Activated naive CD8-positive, alpha-beta T cell treated with anti-CD3 and anti-CD28 coated beads, Interleukin-2, amount 50 U/mL, for 24 hours (primary cell): ENCODE results near the gene LAMTOR5.

ENCODE experiments used
- ATAC-seq: fragments of 150-1000 bp; cut with Tn5 transposase; one replicate; pipeline ENCODE4 v1.10.0; 2021
- DNase-seq: peaks from one replicate; pipeline ENCODE4 v3.0.0; 2021
- H3K27ac Mint-ChIP-seq: one replicate; pipeline ENCODE4 v1.8.0; 2021; ENCODE audit warnings: mild to moderate bottlenecking, mixed read lengths
- H3K27me3 Mint-ChIP-seq: one replicate; pipeline ENCODE4 v1.8.0; 2021; ENCODE audit warnings: mixed read lengths
- H3K36me3 Mint-ChIP-seq: one replicate; pipeline ENCODE4 v1.8.0; 2021; ENCODE audit warnings: low read depth, mixed read lengths
- H3K4me1 Mint-ChIP-seq: one replicate; pipeline ENCODE4 v1.8.0; 2021; ENCODE audit warnings: mixed read lengths
- H3K4me3 Mint-ChIP-seq: one replicate; pipeline ENCODE4 v1.8.0; 2021; ENCODE audit warnings: mild to moderate bottlenecking, moderate library complexity, mixed read lengths
- H3K9me3 Mint-ChIP-seq: one replicate; pipeline ENCODE4 v1.8.0; 2021; ENCODE audit warnings: mixed read lengths

Gene LAMTOR5

GRCh38 chr1:110387048-110387754, 20.3 kb downstream of the LAMTOR5 start:
- Mint-ChIP-seq H3K4me3 (no peak overlapping the region), H3K9me3 (no peaks in the 10 kb centered on the region), H3K36me3 (no peaks in the 10 kb centered on the region), H3K27ac (no peak overlapping the region), H3K27me3 (no peaks in the 10 kb centered on the region), H3K4me1 (peaks cover 19% of the 10 kb centered on the region)
- ATAC-seq (no peak), DNase-seq (no peak)

- no peak for DNase-seq
- Mint-ChIP-seq H3K9me3 (no peaks in the 10 kb centered on the region), H3K27ac (no peak overlapping the region), H3K4me3 (no peak overlapping the region), H3K27me3 (no peaks in the 10 kb centered on the region), H3K36me3 (peaks cover 1% of the 10 kb centered on the region), H3K4me1 (peaks cover 19% of the 10 kb centered on the region)
- no peak for ATAC-seq
Measured at GRCh38 chr1:110385369-110385768, 22.1 kb downstream of the LAMTOR5 start.

DNA sequence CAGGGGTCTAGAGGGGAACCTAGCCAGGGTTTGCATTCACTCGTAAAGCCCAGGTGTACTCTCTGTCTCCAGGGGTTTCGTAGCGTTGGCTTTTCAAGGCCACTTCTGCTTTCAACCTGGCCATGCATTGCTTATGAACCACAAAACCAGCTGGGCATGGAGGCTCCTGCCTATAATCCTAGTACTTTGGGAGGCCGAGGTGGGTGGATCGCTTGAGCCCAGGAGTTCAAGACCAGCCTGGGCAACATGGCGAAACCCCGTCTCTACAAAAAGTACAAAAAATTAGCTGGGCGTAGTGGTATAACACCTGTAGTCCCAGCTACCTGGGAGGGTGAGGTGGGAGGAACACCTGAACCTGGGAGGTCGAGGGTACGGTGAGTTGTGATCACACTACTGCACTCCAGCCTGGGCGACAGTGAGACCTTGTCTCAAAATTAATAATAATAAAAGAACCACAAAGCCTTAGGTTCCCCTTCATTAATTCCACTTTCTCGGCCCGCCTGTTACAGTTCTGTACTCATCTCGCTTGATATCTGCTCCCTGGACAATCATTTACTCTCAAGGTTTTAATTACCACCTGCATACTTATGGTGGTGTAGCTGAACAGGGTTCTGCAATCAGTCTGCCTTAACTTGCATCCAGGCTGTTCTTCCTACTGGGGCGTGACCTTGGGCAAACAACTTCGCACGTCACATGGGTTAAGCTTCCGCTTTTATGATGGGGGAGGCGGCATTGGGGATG, 22.7 kb downstream of the LAMTOR5 start:
- Mint-ChIP-seq H3K4me3 (no peak overlapping the region), H3K4me1 (peaks cover 19% of the 10 kb centered on the region), H3K27ac (peak overlapping the region; percentile 14), H3K27me3 (no peaks in the 10 kb centered on the region), H3K9me3 (no peaks in the 10 kb centered on the region), H3K36me3 (peaks cover 4% of the 10 kb centered on the region)
- DNase-seq = no peak
- ATAC-seq = no peak

DNA sequence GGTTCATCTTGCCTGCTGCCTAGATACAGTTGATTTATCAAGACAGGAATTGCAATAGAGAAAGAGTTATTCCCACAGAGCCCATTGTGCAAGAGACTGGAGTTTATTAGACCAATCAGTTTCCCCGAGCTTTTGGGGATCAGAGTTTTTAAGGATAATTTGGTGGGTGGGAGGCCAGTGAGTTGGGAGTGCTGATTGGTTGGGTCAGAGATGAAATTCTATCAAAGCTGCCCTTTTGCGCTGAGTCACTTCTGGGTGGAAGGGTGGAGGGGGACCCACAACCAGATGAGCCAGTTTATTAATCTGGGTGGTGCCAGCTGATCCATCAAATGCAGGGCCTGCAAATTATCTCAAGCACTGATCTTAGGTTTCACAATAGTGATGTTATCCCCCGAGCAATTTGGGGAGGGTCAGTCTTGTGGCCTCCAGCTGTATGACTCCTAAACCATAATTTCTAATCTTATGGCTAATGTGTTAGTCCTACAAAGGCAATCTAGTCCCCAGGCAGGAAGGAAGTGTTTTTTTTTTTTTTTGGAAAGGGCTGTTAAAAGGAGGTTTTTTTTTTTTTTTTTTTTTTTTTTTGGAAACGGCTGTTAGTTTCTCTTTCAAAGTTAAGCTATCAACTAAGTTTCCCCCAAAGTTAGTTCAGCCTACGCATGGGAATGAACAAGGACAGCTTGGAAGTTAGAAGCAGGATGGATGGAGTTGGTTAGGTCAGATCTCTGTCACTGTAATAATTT, 24.1 kb downstream of the LAMTOR5 start:
- ATAC-seq = no peak
- no peak overlapping the region for H3K4me3 Mint-ChIP-seq

DNA sequence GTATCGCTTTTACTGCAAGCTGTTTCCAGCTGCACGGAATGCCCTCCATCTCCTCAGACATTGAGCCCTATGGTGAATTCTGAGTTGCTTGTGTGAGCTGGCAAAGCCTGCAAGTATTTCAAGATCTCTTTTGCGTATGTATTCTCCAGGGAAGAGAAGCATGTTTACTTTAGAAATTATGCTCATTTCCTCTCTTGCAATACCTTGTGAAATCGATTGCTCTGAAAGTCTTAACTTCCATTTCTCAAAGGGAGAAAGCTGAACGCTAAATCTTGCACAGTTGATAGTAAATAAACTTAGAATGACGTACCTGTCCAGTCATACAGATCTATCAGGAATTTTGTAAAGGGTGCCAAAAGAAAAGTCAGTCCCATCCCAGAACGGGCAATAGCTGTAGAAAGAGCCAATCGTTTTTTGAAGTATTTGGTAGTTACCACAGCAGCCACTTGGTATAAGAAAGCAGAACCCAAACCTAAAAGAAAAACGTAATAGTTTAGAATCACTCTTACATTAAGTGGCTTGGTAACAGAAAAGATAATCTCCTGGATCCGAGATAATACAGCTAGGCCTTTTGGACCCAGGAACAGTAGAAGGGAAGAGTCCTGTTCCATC, 26.7 kb downstream of the LAMTOR5 start:
- H3K9me3 Mint-ChIP-seq = no peaks in the 10 kb centered on the region
- H3K4me1 Mint-ChIP-seq = peaks cover 19% of the 10 kb centered on the region
- no peak overlapping the region for H3K4me3 Mint-ChIP-seq
- DNase-seq (no peak), ATAC-seq (no peak)
- no peak overlapping the region for H3K27ac Mint-ChIP-seq
- no peaks in the 10 kb centered on the region for H3K27me3 Mint-ChIP-seq
- H3K36me3 Mint-ChIP-seq = peaks cover 20% of the 10 kb centered on the region

More for the DNA sequence above, 24.1 kb downstream of the LAMTOR5 start:
- Mint-ChIP-seq H3K27ac (peak overlapping the region; percentile 50), H3K9me3 (no peaks in the 10 kb centered on the region), H3K4me1 (peaks cover 19% of the 10 kb centered on the region), H3K27me3 (no peaks in the 10 kb centered on the region), H3K36me3 (peaks cover 11% of the 10 kb centered on the region)
- no peak for DNase-seq

GRCh38 chr1:110375490-110375889, 32.0 kb downstream of the LAMTOR5 start:
- H3K4me1 Mint-ChIP-seq = peaks cover 5% of the 10 kb centered on the region
- H3K27me3 Mint-ChIP-seq = no peaks in the 10 kb centered on the region
- H3K27ac Mint-ChIP-seq = no peak overlapping the region
- DNase-seq = no peak
- ATAC-seq = no peak
- H3K36me3 Mint-ChIP-seq = peaks cover 32% of the 10 kb centered on the region
- no peak overlapping the region for H3K4me3 Mint-ChIP-seq
- H3K9me3 Mint-ChIP-seq = no peaks in the 10 kb centered on the region

DNA sequence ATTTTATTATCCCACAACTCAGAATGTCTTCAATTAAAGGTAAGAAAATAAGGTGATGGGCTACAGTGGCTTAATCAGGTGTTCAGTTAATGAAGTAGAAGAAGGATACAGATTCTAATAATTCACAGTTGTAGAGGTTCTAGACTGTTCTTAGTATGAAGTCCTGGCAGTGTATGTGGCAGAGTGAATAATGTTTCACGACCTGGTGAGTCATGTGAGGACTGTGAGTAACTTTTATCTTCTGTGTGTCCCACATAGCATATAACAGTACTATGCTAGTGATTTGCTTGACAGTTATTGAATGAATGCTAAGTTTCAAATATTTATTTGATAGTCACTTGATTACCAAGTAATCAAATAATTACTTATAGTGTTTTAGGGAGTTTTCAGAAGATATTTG, 36.7 kb downstream of the LAMTOR5 start:
- H3K9me3 Mint-ChIP-seq = no peaks in the 10 kb centered on the region
- H3K27me3 Mint-ChIP-seq = no peaks in the 10 kb centered on the region
- H3K4me1 Mint-ChIP-seq = peaks cover 10% of the 10 kb centered on the region
- no peak overlapping the region for H3K4me3 Mint-ChIP-seq
- H3K36me3 Mint-ChIP-seq = peaks cover 20% of the 10 kb centered on the region
- DNase-seq = no peak
- peak overlapping the region; percentile 15 for H3K27ac Mint-ChIP-seq
- ATAC-seq = peak; percentile 100

DNA sequence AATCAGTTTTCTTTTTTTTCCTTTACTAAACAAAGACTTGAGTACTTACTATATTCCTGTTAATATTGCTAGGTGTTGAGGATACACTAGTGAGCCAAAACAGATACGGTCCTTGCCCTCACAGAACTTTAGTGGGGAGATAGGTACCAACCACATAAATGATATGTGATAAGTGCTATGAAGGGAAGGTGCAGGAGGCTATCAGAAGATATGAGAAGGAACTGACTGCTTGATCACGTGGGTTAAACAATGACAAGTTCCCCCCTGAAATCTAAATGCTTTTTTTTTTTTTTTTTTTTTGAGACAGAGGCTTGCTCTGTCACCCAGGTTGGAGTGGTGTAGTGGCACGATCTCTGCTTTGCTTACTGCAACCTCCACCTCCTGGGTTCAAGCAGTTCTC, 43.3 kb downstream of the LAMTOR5 start:
- no peaks in the 10 kb centered on the region for H3K4me1 Mint-ChIP-seq
- no peak for DNase-seq
- no peak overlapping the region for H3K27ac Mint-ChIP-seq
- H3K36me3 Mint-ChIP-seq = peaks cover 18% of the 10 kb centered on the region
- no peak for ATAC-seq
- H3K9me3 Mint-ChIP-seq = no peaks in the 10 kb centered on the region
- no peak overlapping the region for H3K4me3 Mint-ChIP-seq
- H3K27me3 Mint-ChIP-seq = no peaks in the 10 kb centered on the region

DNA sequence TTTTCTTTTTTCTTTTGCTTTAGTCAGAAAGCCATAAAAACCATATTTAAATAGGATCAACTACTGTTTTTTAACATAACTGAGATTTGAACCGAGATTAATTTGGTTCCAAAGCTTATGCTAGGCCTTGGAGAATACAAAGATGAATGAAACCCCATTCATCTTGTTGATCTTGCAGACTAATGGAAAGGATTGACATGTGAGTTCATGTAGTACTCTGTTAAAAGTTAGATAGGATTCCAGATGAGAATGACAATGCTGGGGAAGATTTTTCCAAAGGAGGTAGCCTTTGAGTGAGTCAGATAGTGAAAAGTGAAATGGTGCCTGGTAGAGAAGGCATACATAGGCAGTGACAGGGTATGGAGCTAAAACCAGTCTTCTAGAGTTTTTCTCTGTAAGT, 45.6 kb downstream of the LAMTOR5 start:
- Mint-ChIP-seq H3K36me3 (peaks cover 21% of the 10 kb centered on the region), H3K4me3 (no peak overlapping the region), H3K9me3 (no peaks in the 10 kb centered on the region), H3K27me3 (no peaks in the 10 kb centered on the region), H3K27ac (no peak overlapping the region), H3K4me1 (no peaks in the 10 kb centered on the region)
- ATAC-seq (no peak), DNase-seq (no peak)

DNA sequence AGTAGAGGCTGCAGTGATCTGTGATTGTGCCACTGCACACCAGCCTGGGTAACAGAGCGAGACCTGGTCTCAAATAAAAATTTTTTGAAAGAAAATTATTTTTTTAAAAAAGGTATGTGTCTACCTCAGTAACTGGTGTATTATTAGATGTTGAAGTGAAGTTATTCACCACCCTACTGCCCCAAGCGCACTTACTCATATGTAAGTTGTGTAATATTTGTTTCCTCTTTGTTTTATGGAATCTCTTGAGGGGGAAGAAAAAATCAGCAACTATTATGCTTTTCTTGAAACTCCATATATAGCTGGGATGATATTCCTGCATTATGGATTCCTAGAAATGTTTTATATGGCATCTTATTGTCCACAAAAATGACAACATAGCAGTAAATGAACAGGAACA, 47.1 kb downstream of the LAMTOR5 start:
- no peak for ATAC-seq
- Mint-ChIP-seq H3K36me3 (peaks cover 30% of the 10 kb centered on the region), H3K27me3 (no peaks in the 10 kb centered on the region), H3K9me3 (no peaks in the 10 kb centered on the region), H3K4me3 (no peak overlapping the region), H3K4me1 (peaks cover 11% of the 10 kb centered on the region), H3K27ac (no peak overlapping the region)
- DNase-seq = no peak

DNA sequence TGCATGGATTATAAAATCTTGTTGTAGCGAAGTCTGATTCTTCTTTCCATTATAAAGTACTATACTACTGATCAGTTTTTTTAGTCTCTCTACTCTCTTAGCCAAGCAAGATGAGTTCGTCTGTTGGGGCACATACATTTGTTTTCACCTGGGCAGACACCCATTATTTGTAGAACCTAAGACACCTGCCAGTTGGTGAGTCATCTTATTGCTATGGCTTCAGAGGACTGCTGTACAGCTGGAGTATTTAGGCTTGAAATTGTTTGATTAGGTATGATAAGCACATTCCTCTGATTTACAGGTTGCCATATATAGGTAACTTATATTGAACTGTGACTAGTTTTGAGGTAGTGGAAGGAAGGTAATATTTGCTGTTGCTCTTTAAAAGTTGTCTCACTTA, 51.1 kb downstream of the LAMTOR5 start:
- DNase-seq = no peak
- H3K9me3 Mint-ChIP-seq = no peaks in the 10 kb centered on the region
- peak overlapping the region; percentile 17 for H3K27ac Mint-ChIP-seq
- no peak overlapping the region for H3K4me3 Mint-ChIP-seq
- peaks cover 31% of the 10 kb centered on the region for H3K36me3 Mint-ChIP-seq
- peaks cover 34% of the 10 kb centered on the region for H3K4me1 Mint-ChIP-seq
- H3K27me3 Mint-ChIP-seq = no peaks in the 10 kb centered on the region
- no peak for ATAC-seq

GRCh38 chr1:110355321-110355720, 52.2 kb downstream of the LAMTOR5 start:
- Mint-ChIP-seq H3K4me1 (peaks cover 44% of the 10 kb centered on the region), H3K36me3 (peaks cover 35% of the 10 kb centered on the region), H3K27me3 (no peaks in the 10 kb centered on the region), H3K9me3 (no peaks in the 10 kb centered on the region), H3K4me3 (no peak overlapping the region), H3K27ac (peak overlapping the region; percentile 72)
- peak; percentile 88 for ATAC-seq
- no peak for DNase-seq
